ENCODE results near the gene DNAJB2. TPM values are rescaled to one million over a fixed set of nuclear protein-coding genes. Genes with fewer than 3 reads are reported as not detected.

Gene DNAJB2
- polyA plus RNA-seq, 2 of the 4 experiments (the other 2 are of a cell fraction): 31.0 to 53.7 TPM

GRCh38 chr2:219252570-219252899, 26.6 kb upstream of the DNAJB2 start:
- ATAC-seq (no peak), DNase-seq (ENCODE audit: low read depth in 1 of 2, low spot score in 1 of 2) (peak in 1 of 2 experiments; percentile 7), FAIRE-seq (no peak)
- peak overlapping the region; percentile 71 for H3K4me3 ChIP-seq
- H3K27ac ChIP-seq: peak overlapping the region; percentile 90
- H3K4me1 ChIP-seq: peaks cover 52% of the 10 kb centered on the region
- H3K9me3 ChIP-seq: no peaks in the 10 kb centered on the region
- CTCF ChIA-PET: interaction anchor here (0.6 to 12.6 kb wide), 10 partner anchors 13 to 277 kb away, joined by 3 to 241 read pairs (median 4); partner anchors contain the start of genes ANKZF1, ATG9A and DNAJB2
- TF ChIP-seq NFE2L2 (conservative IDR thresholded peaks at IDR 0.05; ENCODE audit: low read length) (no peak), CHD4 (IDR thresholded peaks at IDR 0.05; ENCODE audit: borderline replicate concordance) (no peak), ZNF302 (CRISPR knock-in tag; IDR thresholded peaks at IDR 0.05) (no peak), JUN (IDR thresholded peaks at IDR 0.05) (no peak), CTCF (IDR thresholded peaks at IDR 0.05) (no peak), PBX3 (IDR thresholded peaks at IDR 0.05) (no peak), CBX2 (IDR thresholded peaks at IDR 0.05; ENCODE audit: borderline replicate concordance, low read depth) (no peak), EHMT2 (IDR thresholded peaks at IDR 0.05; ENCODE audit: low read depth) (no peak), EP300 (IDR thresholded peaks at IDR 0.05) (no peak), USF2 (IDR thresholded peaks at IDR 0.05) (no peak), ESRRA (IDR thresholded peaks at IDR 0.05; ENCODE audit: borderline replicate concordance, low read length) (no peak), TFCP2L1 (CRISPR knock-in tag; IDR thresholded peaks at IDR 0.05) (no peak), REST (IDR thresholded peaks at IDR 0.05) (no peak)
- 2% methylated on average over 9 of the region's 9 CpGs for WGBS (ENCODE audit: missing lambda C conversion rate)
- POLR2A ChIA-PET: interaction anchor here (0.5 to 4.5 kb wide), 11 partner anchors 9 to 261 kb away, joined by 3 to 65 read pairs (median 6); partner anchors contain the start of genes ANKZF1, ATG9A and DNAJB2
- peak overlapping the region; percentile 96 for H3K4me2 ChIP-seq

- FAIRE-seq (no peak), DNase-seq (ENCODE audit: low read depth in 1 of 2, low spot score in 1 of 2) (peak; percentile 6 to 43), ATAC-seq (peak; percentile 7 to 25)
- peak within 1 kb of the TSS; percentile 71 for H3K4me3 ChIP-seq
- H3K27ac ChIP-seq: peak within 1 kb of the TSS; percentile 90
- CTCF ChIA-PET: interaction anchor here (0.6 to 12.6 kb wide), 13 partner anchors 10 to 277 kb away, joined by 3 to 241 read pairs (median 4); partner anchors contain the start of genes ANKZF1, ATG9A and DNAJB2
- under 1% methylated on average over 30 of the region's 49 CpGs for whole genome bisulfite sequencing (ENCODE audit: missing lambda C conversion rate)
- H3K4me1 ChIP-seq: peaks cover 46% of the 10 kb centered on the region
- POLR2A ChIA-PET: interaction anchor here (0.6 to 4.5 kb wide), 13 partner anchors 8 to 260 kb away, joined by 3 to 65 read pairs (median 5); partner anchors contain the start of genes ANKZF1, ATG9A, DNAJB2 and GLB1L
- H3K4me2 ChIP-seq: peak within 1 kb of the TSS; percentile 96
- H3K9me3 ChIP-seq: no peaks in the 10 kb centered on the region
- TF ChIP-seq EP300 (IDR thresholded peaks at IDR 0.05): no peak
- no peak for TF ChIP-seq KDM1A (IDR thresholded peaks at IDR 0.05; ENCODE audit: low read depth)
- TF ChIP-seq ZFP36 (IDR thresholded peaks at IDR 0.05; ENCODE audit: borderline replicate concordance, partially characterized antibody): no peak
- TF ChIP-seq JUN (IDR thresholded peaks at IDR 0.05): peak in 1 of 2 experiments; percentile 20; a peak in 1 of 5 replicates
- peak; percentile 69; the same call in 1 of the 2 replicates for TF ChIP-seq MYC (IDR thresholded peaks at IDR 0.05; ENCODE audit: borderline replicate concordance, low read length)
- TF ChIP-seq E2F6 (IDR thresholded peaks at IDR 0.05; ENCODE audit: borderline replicate concordance, low read depth): peak; percentile 69; the same call in 1 of the 2 replicates
- peak; percentile 33 for TF ChIP-seq MAFK (IDR thresholded peaks at IDR 0.05; ENCODE audit: partially characterized antibody)
- no peak for TF ChIP-seq CTCF (IDR thresholded peaks at IDR 0.05)
- no peak for TF ChIP-seq KDM5A (IDR thresholded peaks at IDR 0.05)
- peak; percentile 81 for TF ChIP-seq MAX (IDR thresholded peaks at IDR 0.05)
- TF ChIP-seq CEBPB (IDR thresholded peaks at IDR 0.05): no peak
- no peak for TF ChIP-seq ZNF302 (CRISPR knock-in tag; IDR thresholded peaks at IDR 0.05)
- no peak for TF ChIP-seq CHD2 (IDR thresholded peaks at IDR 0.05; ENCODE audit: low read length, partially characterized antibody)
- TF ChIP-seq FOSL2 (IDR thresholded peaks at IDR 0.05): no peak
- TF ChIP-seq FOSL2 (CRISPR knock-in tag; IDR thresholded peaks at IDR 0.05): peak; percentile 41
Observed at GRCh38 chr2:219252900-219253752, 26.0 kb upstream of the DNAJB2 start, which contains the start of gene TUBA4B. TUBA4B (plus strand) TSS chr2:219253243; CDS start chr2:219253408, 165 bp downstream.

All from A549 (cell line).